Neural progenitor cell (in vitro differentiated cells): ENCODE results near the gene SUSD6. TPM values are rescaled to one million over a fixed set of nuclear protein-coding genes. Genes with fewer than 3 reads are reported as not detected.

Experiments
- DNase-seq: peaks from one replicate; pipeline ENCODE4 v3.0.0-alpha.2; 2016; ENCODE audit warnings: low spot score
- H2AFZ ChIP-seq: fragments of 200-600 bp; sonication (generic); replicated peaks from 2 replicates; pipeline ENCODE4 v1.6.1; 2016; ENCODE audit warnings: antibody characterized with exemption
- H3F3A ChIP-seq: fragments of 200-600 bp; sonication (generic); 2 replicates; pipeline ENCODE4 v1.6.1; 2016; ENCODE audit warnings: antibody characterized with exemption, low read depth
- H3K27ac ChIP-seq: fragments of 200-600 bp; sonication (generic); 2 replicates; pipeline ENCODE4 v1.5.1; 2016; ENCODE audit warnings: mild to moderate bottlenecking
- H3K27me3 ChIP-seq: fragments of 200-600 bp; sonication (generic); 2 replicates; pipeline ENCODE4 v1.6.1; 2016; ENCODE audit warnings: mild to moderate bottlenecking, moderate library complexity
- H3K36me3 ChIP-seq: fragments of 200-600 bp; sonication (generic); 2 replicates; pipeline ENCODE4 v1.5.1; 2016
- H3K4me1 ChIP-seq: fragments of 200-600 bp; sonication (generic); 2 replicates; pipeline ENCODE4 v1.6.1; 2016; ENCODE audit warnings: mixed run types
- H3K4me2 ChIP-seq: fragments of 200-600 bp; sonication (generic); 2 replicates; pipeline ENCODE4 v1.6.1; 2016
- H3K4me3 ChIP-seq: fragments of 200-600 bp; sonication (generic); 2 replicates; pipeline ENCODE4 v1.5.1; 2016
- H3K79me2 ChIP-seq: fragments of 200-600 bp; sonication (generic); 2 replicates; pipeline ENCODE4 v1.6.1; 2016; ENCODE audit warnings: low read depth
- H3K9ac ChIP-seq: fragments of 200-600 bp; sonication (generic); 2 replicates; pipeline ENCODE4 v1.6.1; 2016
- H3K9me3 ChIP-seq: fragments of 200-600 bp; sonication (generic); 2 replicates; pipeline ENCODE4 v1.5.1; 2016; ENCODE audit warnings: low read depth
- H4K20me1 ChIP-seq: fragments of 200-600 bp; sonication (generic); 2 replicates; pipeline ENCODE4 v1.6.1; 2016; ENCODE audit warnings: low read depth
- H3K27ac Mint-ChIP-seq: 3 replicates; pipeline ENCODE4 v1.8.0; 2021; ENCODE audit warnings: mixed read lengths
- H3K27me3 Mint-ChIP-seq: 2 replicates; pipeline ENCODE4 v1.8.0; 2022; ENCODE audit warnings: low read depth, mild to moderate bottlenecking, inconsistent platforms, moderate library complexity, mixed read lengths; ENCODE audit not compliant: insufficient read depth
- H3K36me3 Mint-ChIP-seq: 3 replicates; pipeline ENCODE4 v1.8.0; 2021; ENCODE audit warnings: mixed read lengths
- H3K4me1 Mint-ChIP-seq: 3 replicates; pipeline ENCODE4 v1.8.0; 2021; ENCODE audit warnings: mixed read lengths
- H3K4me3 Mint-ChIP-seq: 3 replicates; pipeline ENCODE4 v1.8.0; 2021; ENCODE audit warnings: mild to moderate bottlenecking, moderate library complexity, mixed read lengths
- H3K9me3 Mint-ChIP-seq: 3 replicates; pipeline ENCODE4 v1.8.0; 2020; ENCODE audit warnings: mixed read lengths
- EZH2 ChIP-seq: fragments of 200-600 bp; sonication (generic); IDR thresholded peaks from 2 replicates; pipeline ENCODE4 v1.6.1; 2017; ENCODE audit warnings: antibody characterized with exemption, mild to moderate bottlenecking, moderate library complexity
- EZH2phosphoT487 ChIP-seq: fragments of 200-600 bp; sonication (generic); IDR thresholded peaks from 2 replicates; pipeline ENCODE4 v1.6.1; 2017; ENCODE audit warnings: antibody characterized with exemption
- total RNA-seq: library from RNA; depleted of rRNA; stranded (reverse); fragments of >200 nt; gene quantifications from 2 replicates; pipeline ENCODE4 v1.2.3, GENCODE V29; 2015; ENCODE audit warnings: low replicate concordance
- TF ChIP-seq, protein P1 (sequence below): fragments of 200-600 bp; sonication (generic); IDR thresholded peaks from 2 replicates; pipeline ENCODE4 v1.5.1; 2017; ENCODE audit warnings: antibody characterized with exemption, mild to moderate bottlenecking

SUSD6 gene
- total RNA-seq, 1 donor from 2014 or later = 6.3 TPM

DNA sequence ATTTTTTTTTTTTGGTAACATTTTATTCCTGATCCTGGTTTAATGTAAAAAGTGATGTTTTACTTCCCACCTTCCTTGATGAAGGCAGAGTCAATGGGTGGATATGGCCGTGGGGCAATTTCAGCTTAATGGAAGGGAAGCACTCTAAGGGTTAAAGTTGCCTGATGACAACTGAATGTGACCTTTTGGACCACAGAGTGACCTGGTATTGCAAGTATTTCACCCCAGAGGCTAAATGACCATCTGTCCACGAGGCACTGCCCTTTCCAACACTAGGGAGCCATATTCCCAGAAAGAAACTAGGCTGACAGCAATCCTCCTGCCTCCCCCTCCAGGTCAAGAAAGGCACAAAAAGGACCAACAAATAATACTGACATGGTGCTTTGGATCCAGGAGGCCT lies 41.5 kb upstream of the SUSD6 start:
- Mint-ChIP-seq H3K4me1 (peaks cover 9% of the 10 kb centered on the region), H3K27me3 (peaks cover 3% of the 10 kb centered on the region)
- H3K27me3 ChIP-seq = no peaks in the 10 kb centered on the region

DNA sequence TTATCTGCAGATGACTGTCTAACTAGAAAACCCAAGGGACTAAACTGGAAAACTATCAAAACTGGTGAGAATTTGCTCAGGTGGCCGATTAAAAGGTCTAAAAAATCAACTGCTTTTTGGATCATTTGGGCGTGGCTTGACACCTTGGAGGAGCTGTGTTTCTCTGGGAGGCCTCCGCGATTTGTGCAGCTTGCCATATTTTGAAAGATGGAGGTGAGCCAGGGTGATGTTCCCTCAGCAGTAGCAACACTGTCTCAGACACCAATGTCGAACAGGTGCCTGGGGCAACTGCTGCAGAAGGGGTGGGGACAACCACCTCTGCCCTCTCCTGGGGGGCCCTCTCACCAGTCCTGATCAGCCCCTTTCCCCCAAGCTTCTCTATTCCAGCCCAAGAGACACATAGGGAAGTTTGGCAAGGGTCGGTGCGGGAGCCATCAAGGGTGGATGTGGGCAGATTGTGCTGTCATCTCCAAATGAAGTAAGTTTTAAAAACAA lies 40.5 kb upstream of the SUSD6 start:
- Histone ChIP-seq H3K4me2 (no peak overlapping the region), H3K27me3 (no peaks in the 10 kb centered on the region), H3K27ac (no peak overlapping the region), H3K9me3 (no peaks in the 10 kb centered on the region), H3K79me2 (peaks cover 28% of the 10 kb centered on the region), H3K36me3 (peaks cover 17% of the 10 kb centered on the region), H3K4me3 (no peak overlapping the region), H3K9ac (no peak overlapping the region), H2AFZ (no peak overlapping the region), H3F3A (peaks cover 41% of the 10 kb centered on the region), H4K20me1 (no peaks in the 10 kb centered on the region), H3K4me1 (peaks cover 8% of the 10 kb centered on the region)
- H3K4me1 Mint-ChIP-seq = peaks cover 11% of the 10 kb centered on the region
- H3K27ac Mint-ChIP-seq = no peak overlapping the region
- peaks cover 8% of the 10 kb centered on the region for H3K9me3 Mint-ChIP-seq
- peaks cover 3% of the 10 kb centered on the region for H3K27me3 Mint-ChIP-seq
- TF ChIP-seq EZH2 (no peak), EZH2phosphoT487 (no peak)
- TF ChIP-seq, protein P1, sequence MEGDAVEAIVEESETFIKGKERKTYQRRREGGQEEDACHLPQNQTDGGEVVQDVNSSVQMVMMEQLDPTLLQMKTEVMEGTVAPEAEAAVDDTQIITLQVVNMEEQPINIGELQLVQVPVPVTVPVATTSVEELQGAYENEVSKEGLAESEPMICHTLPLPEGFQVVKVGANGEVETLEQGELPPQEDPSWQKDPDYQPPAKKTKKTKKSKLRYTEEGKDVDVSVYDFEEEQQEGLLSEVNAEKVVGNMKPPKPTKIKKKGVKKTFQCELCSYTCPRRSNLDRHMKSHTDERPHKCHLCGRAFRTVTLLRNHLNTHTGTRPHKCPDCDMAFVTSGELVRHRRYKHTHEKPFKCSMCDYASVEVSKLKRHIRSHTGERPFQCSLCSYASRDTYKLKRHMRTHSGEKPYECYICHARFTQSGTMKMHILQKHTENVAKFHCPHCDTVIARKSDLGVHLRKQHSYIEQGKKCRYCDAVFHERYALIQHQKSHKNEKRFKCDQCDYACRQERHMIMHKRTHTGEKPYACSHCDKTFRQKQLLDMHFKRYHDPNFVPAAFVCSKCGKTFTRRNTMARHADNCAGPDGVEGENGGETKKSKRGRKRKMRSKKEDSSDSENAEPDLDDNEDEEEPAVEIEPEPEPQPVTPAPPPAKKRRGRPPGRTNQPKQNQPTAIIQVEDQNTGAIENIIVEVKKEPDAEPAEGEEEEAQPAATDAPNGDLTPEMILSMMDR = no peak
- peak overlapping the region; percentile 65 for H3K4me3 Mint-ChIP-seq
- no peak for DNase-seq
- H3K36me3 Mint-ChIP-seq = peaks cover 24% of the 10 kb centered on the region

More for the DNA sequence above, 41.5 kb upstream of the SUSD6 start:
- no peak overlapping the region for H2AFZ ChIP-seq
- H3K79me2 ChIP-seq = peaks cover 28% of the 10 kb centered on the region
- peaks cover 34% of the 10 kb centered on the region for H3F3A ChIP-seq
- H3K27ac ChIP-seq = no peak overlapping the region
- TF ChIP-seq EZH2phosphoT487 (no peak), EZH2 (no peak)
- TF ChIP-seq, protein P1 = no peak
- no peak overlapping the region for H3K9ac ChIP-seq
- Mint-ChIP-seq H3K27ac (no peak overlapping the region), H3K9me3 (peaks cover 8% of the 10 kb centered on the region), H3K4me3 (no peak overlapping the region), H3K36me3 (peaks cover 24% of the 10 kb centered on the region)
- no peaks in the 10 kb centered on the region for H3K9me3 ChIP-seq
- no peak overlapping the region for H3K4me2 ChIP-seq
- H3K4me3 ChIP-seq = no peak overlapping the region
- peaks cover 17% of the 10 kb centered on the region for H3K36me3 ChIP-seq
- no peaks in the 10 kb centered on the region for H4K20me1 ChIP-seq
- DNase-seq = no peak
- peaks cover under 1% of the 10 kb centered on the region for H3K4me1 ChIP-seq

GRCh38 chr14:69571449-69572029 lies 39.9 kb upstream of the SUSD6 start:
- H3K36me3 Mint-ChIP-seq = peaks cover 24% of the 10 kb centered on the region
- TF ChIP-seq, protein P1 = no peak
- H2AFZ ChIP-seq = no peak overlapping the region
- no peaks in the 10 kb centered on the region for H4K20me1 ChIP-seq
- no peak for DNase-seq
- no peak overlapping the region for H3K27ac ChIP-seq
- H3K79me2 ChIP-seq = peaks cover 28% of the 10 kb centered on the region
- H3F3A ChIP-seq = peaks cover 41% of the 10 kb centered on the region
- H3K4me1 Mint-ChIP-seq = peaks cover 11% of the 10 kb centered on the region
- no peaks in the 10 kb centered on the region for H3K27me3 ChIP-seq
- no peak overlapping the region for H3K4me2 ChIP-seq
- H3K27me3 Mint-ChIP-seq = peaks cover 3% of the 10 kb centered on the region
- H3K4me3 ChIP-seq = no peak overlapping the region
- no peaks in the 10 kb centered on the region for H3K9me3 ChIP-seq
- H3K9me3 Mint-ChIP-seq = peaks cover 8% of the 10 kb centered on the region
- H3K4me3 Mint-ChIP-seq = no peak overlapping the region
- H3K36me3 ChIP-seq = peaks cover 17% of the 10 kb centered on the region
- H3K9ac ChIP-seq = no peak overlapping the region
- no peak overlapping the region for H3K27ac Mint-ChIP-seq
- peaks cover 8% of the 10 kb centered on the region for H3K4me1 ChIP-seq
